KMS-11 (cell line): Measurements from ENCODE around the gene ZNF697.
"Not testable (repeated sequence)": the region's sequence is repeated elsewhere in the genome, so short reads cannot be mapped to it uniquely, and the experiment has no call there.

Experiments
- H2AFZ ChIP-seq: fragments of 200-600 bp; sonication (generic); 2 replicates; pipeline ENCODE4 v1.6.1; 2016; ENCODE audit warnings: antibody characterized with exemption, mixed run types, low read depth
- H3K27ac ChIP-seq: fragments of 200-600 bp; sonication (generic); 2 replicates; pipeline ENCODE4 v1.6.1; 2016; ENCODE audit warnings: mild to moderate bottlenecking, mixed run types
- H3K27me3 ChIP-seq: fragments of 200-600 bp; sonication (generic); 2 replicates; pipeline ENCODE4 v1.6.1; 2017; ENCODE audit warnings: mild to moderate bottlenecking, low read depth, mixed run types, moderate library complexity; ENCODE audit not compliant: insufficient read depth
- H3K36me3 ChIP-seq: fragments of 200-600 bp; sonication (generic); 2 replicates; pipeline ENCODE4 v1.6.1; 2017; ENCODE audit warnings: mild to moderate bottlenecking, mixed run types; ENCODE audit not compliant: insufficient read depth
- H3K4me1 ChIP-seq: fragments of 200-600 bp; sonication (generic); 2 replicates; pipeline ENCODE4 v1.6.1; 2016; ENCODE audit warnings: mild to moderate bottlenecking, low read depth, mixed run types; ENCODE audit not compliant: poor library complexity, severe bottlenecking
- H3K4me2 ChIP-seq: fragments of 200-600 bp; sonication (generic); 2 replicates; pipeline ENCODE4 v1.7.0; 2016; ENCODE audit warnings: mild to moderate bottlenecking, mixed run types
- H3K4me3 ChIP-seq: fragments of 200-600 bp; sonication (generic); IDR thresholded peaks from 2 replicates; pipeline ENCODE4 v1.6.1; 2017; ENCODE audit warnings: low read depth, low read length, mixed read lengths; ENCODE audit not compliant: insufficient read depth
- H3K79me2 ChIP-seq: fragments of 200-600 bp; sonication (generic); 2 replicates; pipeline ENCODE4 v1.6.1; 2016; ENCODE audit warnings: low read depth, mixed run types; ENCODE audit not compliant: insufficient read depth
- H3K9ac ChIP-seq: fragments of 200-600 bp; sonication (generic); 2 replicates; pipeline ENCODE4 v1.6.1; 2016; ENCODE audit warnings: mild to moderate bottlenecking, mixed run types
- H4K20me1 ChIP-seq: fragments of 200-600 bp; sonication (generic); 2 replicates; pipeline ENCODE4 v1.6.1; 2016; ENCODE audit warnings: mild to moderate bottlenecking, mixed run types; ENCODE audit not compliant: insufficient read depth
- CTCF ChIP-seq: fragments of 200-600 bp; sonication (generic); conservative IDR thresholded peaks from 2 replicates; pipeline ENCODE4 v1.6.1; 2017; ENCODE audit warnings: low read depth, mild to moderate bottlenecking, antibody characterized with exemption, low read length, moderate library complexity, mixed read lengths

The ZNF697 gene

DNA sequence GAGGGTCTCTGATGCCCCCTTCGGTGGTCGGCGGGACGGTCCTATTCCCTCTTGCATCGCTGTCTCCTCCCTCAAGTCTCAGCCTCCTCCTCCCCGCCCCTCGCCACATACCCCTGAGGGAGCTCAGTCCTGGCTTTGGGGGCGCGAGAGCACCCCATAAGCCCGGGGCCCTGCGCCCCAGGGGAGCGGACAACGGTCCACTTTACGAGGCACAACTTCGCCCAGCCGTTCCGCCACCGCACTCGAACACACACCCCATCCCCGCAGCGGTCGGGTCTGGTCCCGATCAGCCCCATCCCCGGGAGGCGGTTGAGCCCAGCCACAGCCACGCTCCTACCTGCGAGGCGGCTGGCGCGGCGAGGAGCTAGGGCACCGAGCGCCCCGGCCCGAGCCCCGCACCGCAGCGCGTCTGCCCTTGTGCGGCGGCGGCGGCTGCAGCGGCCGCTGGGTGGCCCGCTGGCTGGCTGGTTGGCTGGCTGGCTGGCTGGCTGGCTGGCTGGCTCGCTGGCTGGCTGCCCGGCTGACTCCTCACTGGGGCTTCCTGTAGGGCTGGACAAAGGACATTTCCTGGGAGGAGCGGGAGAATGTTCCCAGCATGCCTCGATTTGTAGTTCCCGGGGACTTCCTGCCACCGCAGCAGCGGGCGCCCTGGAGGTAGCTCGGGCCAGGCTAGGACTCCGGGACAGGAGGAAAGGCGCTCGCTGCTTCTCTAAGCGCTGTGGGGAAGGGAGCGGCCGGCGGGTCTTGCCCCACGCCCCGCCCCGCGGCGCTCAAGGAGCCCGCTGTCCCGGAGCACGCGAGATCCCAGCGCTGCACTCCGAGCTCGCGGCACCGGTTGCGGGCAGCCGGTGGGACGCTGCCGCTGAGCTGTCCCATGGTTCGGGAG is at the start of gene ZNF697:
Gene ZNF697, minus strand, starts transcription at position 533 of the 886 bp plus-strand sequence. CDS start 22,166 bp downstream, outside the sequence.
- H3K79me2 ChIP-seq = no peaks in the 10 kb centered on the region
- H3K4me1 ChIP-seq = no peaks in the 10 kb centered on the region
- H3K36me3 ChIP-seq = no peaks in the 10 kb centered on the region
- TF ChIP-seq CTCF = no peak
- peak within 1 kb of the TSS; percentile 75 for H2AFZ ChIP-seq
- no peaks in the 10 kb centered on the region for H3K27me3 ChIP-seq
- peak within 1 kb of the TSS; percentile 66 for H3K4me2 ChIP-seq
- no peaks in the 10 kb centered on the region for H4K20me1 ChIP-seq
- H3K27ac ChIP-seq = no peak within 1 kb of the TSS
- H3K4me3 ChIP-seq = no peak within 1 kb of the TSS
- H3K9ac ChIP-seq = peak within 1 kb of the TSS; percentile 37; the same call in 1 of the 2 replicates

DNA sequence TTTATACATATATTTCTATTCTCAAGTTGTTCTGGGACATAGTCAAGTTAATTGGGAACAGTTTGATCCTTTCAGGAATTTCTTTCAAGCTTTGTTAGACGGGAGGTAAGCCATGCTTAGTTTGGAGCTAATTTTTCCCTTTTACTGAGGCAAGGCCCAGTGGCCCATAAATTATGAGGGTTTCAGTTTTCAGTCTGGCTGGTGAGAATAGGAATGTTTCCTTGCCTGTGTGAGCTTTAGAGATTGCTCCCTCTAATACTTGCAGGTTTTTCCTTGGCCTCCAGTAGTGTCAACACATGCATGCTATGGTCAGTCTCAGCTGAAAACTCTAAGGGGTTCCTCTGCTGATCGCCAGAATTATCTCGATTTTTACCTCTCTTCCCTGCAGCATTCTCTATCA is 49.5 kb upstream of the ZNF697 start:
- Histone ChIP-seq H3K4me2 (no peak overlapping the region), H3K4me1 (no peaks in the 10 kb centered on the region)

DNA sequence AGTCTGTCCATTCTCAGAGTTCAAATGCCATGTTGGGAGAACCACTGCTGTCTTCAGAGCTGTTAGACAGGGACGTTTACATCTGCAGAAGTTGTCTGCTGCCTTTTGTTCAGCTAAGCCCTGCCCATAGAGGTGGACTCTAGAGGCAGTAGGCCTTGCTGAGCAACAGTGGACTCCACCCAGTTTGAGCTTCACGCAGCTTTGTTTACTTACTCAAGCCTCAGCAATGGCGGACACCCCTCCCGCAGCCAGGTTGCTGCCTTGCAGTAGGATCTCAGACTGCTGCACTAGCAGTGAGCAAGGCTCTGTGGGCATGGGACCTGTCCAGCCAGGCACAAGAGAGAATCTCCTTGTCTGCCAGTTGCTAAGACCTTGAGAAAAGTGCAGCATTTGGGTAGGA is 48.8 kb upstream of the ZNF697 start:
- not testable (repeated sequence) for H3K4me3 ChIP-seq, H2AFZ ChIP-seq, H3K4me1 ChIP-seq, H3K4me2 ChIP-seq, H3K36me3 ChIP-seq, H3K9ac ChIP-seq, H3K27ac ChIP-seq, H3K79me2 ChIP-seq, H3K27me3 ChIP-seq, H4K20me1 ChIP-seq

More for the DNA sequence above, 49.5 kb upstream of the ZNF697 start:
- Histone ChIP-seq H2AFZ (no peak overlapping the region), H3K79me2 (no peaks in the 10 kb centered on the region), H4K20me1 (no peaks in the 10 kb centered on the region), H3K27me3 (no peaks in the 10 kb centered on the region), H3K4me3 (no peak overlapping the region), H3K9ac (no peak overlapping the region), H3K36me3 (no peaks in the 10 kb centered on the region), H3K27ac (no peak overlapping the region)
- TF ChIP-seq CTCF = no peak

DNA sequence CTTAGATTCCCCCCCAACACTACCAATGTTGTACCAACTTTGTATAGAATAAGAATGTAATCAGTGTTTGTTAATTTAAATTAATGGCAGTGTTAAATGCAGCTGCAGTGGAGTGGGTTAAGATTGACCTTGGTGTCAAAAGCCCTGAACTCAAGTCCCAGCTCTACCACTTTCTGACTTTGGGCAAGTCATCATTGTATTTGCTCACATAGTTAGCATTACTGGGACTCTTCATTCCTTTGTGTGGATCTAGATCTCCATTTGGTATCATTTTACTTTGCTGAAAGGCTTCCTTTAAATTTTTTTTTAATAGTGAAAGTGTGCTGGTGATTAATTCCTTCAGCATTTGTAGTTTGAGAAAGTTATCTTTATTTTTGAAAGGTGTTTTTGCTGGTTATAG is 41.4 kb upstream of the ZNF697 start:
- Histone ChIP-seq H2AFZ (no peak overlapping the region), H3K4me1 (no peaks in the 10 kb centered on the region), H3K4me2 (no peak overlapping the region), H3K36me3 (no peaks in the 10 kb centered on the region), H3K9ac (no peak overlapping the region), H4K20me1 (no peaks in the 10 kb centered on the region), H3K27me3 (no peaks in the 10 kb centered on the region), H3K4me3 (no peak overlapping the region), H3K79me2 (no peaks in the 10 kb centered on the region), H3K27ac (no peak overlapping the region)
- TF ChIP-seq CTCF = no peak

DNA sequence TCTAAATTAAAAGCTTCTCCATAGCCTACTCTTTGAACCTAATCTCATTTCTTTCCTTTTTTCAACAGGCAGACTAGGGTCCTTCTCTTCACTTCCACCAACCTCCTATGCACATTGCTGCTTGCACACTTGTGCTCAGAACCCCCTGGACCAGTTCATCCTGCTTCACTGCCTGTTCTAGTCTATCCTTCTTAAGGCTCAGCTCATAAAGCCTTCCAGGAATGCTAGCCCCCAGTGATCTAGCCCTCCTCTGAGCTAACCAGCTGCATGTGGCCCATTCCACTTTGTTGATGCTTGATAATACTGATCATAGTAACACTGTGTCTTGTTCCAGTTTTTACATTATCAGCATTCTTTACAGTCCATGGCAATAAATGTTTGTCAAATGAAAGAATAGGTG is 40.7 kb upstream of the ZNF697 start:
- Histone ChIP-seq H3K27ac (no peak overlapping the region), H3K9ac (no peak overlapping the region), H4K20me1 (no peaks in the 10 kb centered on the region), H2AFZ (no peak overlapping the region), H3K36me3 (no peaks in the 10 kb centered on the region), H3K4me1 (no peaks in the 10 kb centered on the region), H3K79me2 (no peaks in the 10 kb centered on the region), H3K4me3 (no peak overlapping the region), H3K27me3 (no peaks in the 10 kb centered on the region), H3K4me2 (no peak overlapping the region)
- no peak for TF ChIP-seq CTCF
